ENCODE results near the gene WSCD2. TPM values are rescaled to one million over a fixed set of nuclear protein-coding genes. Genes with fewer than 3 reads are reported as not detected.
"Not testable (repeated sequence)": the region's sequence is repeated elsewhere in the genome, so short reads cannot be mapped to it uniquely, and the experiment has no call there.

The WSCD2 gene
- total RNA-seq, 2 donors from 2014 or later = 6.5 to 6.7 TPM

GRCh38 chr12:108211157-108211556 lies 82.1 kb downstream of the WSCD2 start:
- 43% methylated on average over 2 of the region's 2 CpGs for WGBS
- no peak for TF ChIP-seq CTCF (IDR thresholded peaks at IDR 0.05)
- TF ChIP-seq POLR2AphosphoS5 (IDR thresholded peaks at IDR 0.05) = no peak
- TF ChIP-seq POLR2A (IDR thresholded peaks at IDR 0.05) = no peak
- no peaks in the 10 kb centered on the region for H3K4me1 ChIP-seq (replicated peaks)
- no peaks in the 10 kb centered on the region for H3K27me3 ChIP-seq (replicated peaks; ENCODE audit: insufficient read depth)
- DNase-seq (ENCODE audit: low spot score) = no peak
- intact Hi-C loops (cut with DNase I) = no loop called here
- no peak overlapping the region for H3K27ac ChIP-seq
- H3K36me3 ChIP-seq = no peaks in the 10 kb centered on the region
- H3K9me3 ChIP-seq = no peaks in the 10 kb centered on the region
- no peak overlapping the region for H3K4me3 ChIP-seq

GRCh38 chr12:108213871-108214445 lies 84.9 kb downstream of the WSCD2 start:
- TF ChIP-seq POLR2AphosphoS5 (IDR thresholded peaks at IDR 0.05) = no peak
- TF ChIP-seq POLR2A (IDR thresholded peaks at IDR 0.05) = no peak
- TF ChIP-seq CTCF (IDR thresholded peaks at IDR 0.05) = no peak
- Histone ChIP-seq H3K4me3 (no peak overlapping the region), H3K4me1 (replicated peaks) (no peaks in the 10 kb centered on the region), H3K9me3 (no peaks in the 10 kb centered on the region), H3K36me3 (no peaks in the 10 kb centered on the region), H3K27me3 (replicated peaks; ENCODE audit: insufficient read depth) (no peaks in the 10 kb centered on the region), H3K27ac (no peak overlapping the region)
- WGBS = 75% methylated on average over 6 of the region's 6 CpGs
- no peak for DNase-seq (ENCODE audit: low spot score)
- intact Hi-C loops (cut with DNase I) = no loop called here

GRCh38 chr12:108214486-108214885 lies 85.4 kb downstream of the WSCD2 start:
- intact Hi-C loops (cut with DNase I) = no loop called here
- no peak for TF ChIP-seq POLR2A (IDR thresholded peaks at IDR 0.05)
- TF ChIP-seq POLR2AphosphoS5 (IDR thresholded peaks at IDR 0.05) = no peak
- TF ChIP-seq CTCF (IDR thresholded peaks at IDR 0.05) = no peak
- no peak overlapping the region for H3K4me3 ChIP-seq
- no peaks in the 10 kb centered on the region for H3K36me3 ChIP-seq
- no peaks in the 10 kb centered on the region for H3K9me3 ChIP-seq
- H3K27me3 ChIP-seq (replicated peaks; ENCODE audit: insufficient read depth) = no peaks in the 10 kb centered on the region
- H3K4me1 ChIP-seq (replicated peaks) = no peaks in the 10 kb centered on the region
- no peak overlapping the region for H3K27ac ChIP-seq
- WGBS = 33% methylated on average over 4 of the region's 4 CpGs
- DNase-seq (ENCODE audit: low spot score) = no peak

GRCh38 chr12:108215458-108215857 lies 86.4 kb downstream of the WSCD2 start:
- TF ChIP-seq CTCF (IDR thresholded peaks at IDR 0.05) (no peak), POLR2AphosphoS5 (IDR thresholded peaks at IDR 0.05) (no peak), POLR2A (IDR thresholded peaks at IDR 0.05) (no peak)
- Histone ChIP-seq H3K4me3 (no peak overlapping the region), H3K27me3 (replicated peaks; ENCODE audit: insufficient read depth) (no peaks in the 10 kb centered on the region), H3K27ac (no peak overlapping the region), H3K36me3 (no peaks in the 10 kb centered on the region), H3K9me3 (no peaks in the 10 kb centered on the region), H3K4me1 (replicated peaks) (no peaks in the 10 kb centered on the region)
- no peak for DNase-seq (ENCODE audit: low spot score)
- WGBS = 56% methylated on average over 3 of the region's 3 CpGs
- intact Hi-C loops (cut with DNase I) = no loop called here

- H3K4me3 ChIP-seq = no peak overlapping the region
- WGBS = 34% methylated on average over 3 of the region's 3 CpGs
- H3K27ac ChIP-seq = no peak overlapping the region
- intact Hi-C loops (cut with DNase I) = no loop called here
- H3K27me3 ChIP-seq (replicated peaks; ENCODE audit: insufficient read depth) = no peaks in the 10 kb centered on the region
- no peak for TF ChIP-seq POLR2A (IDR thresholded peaks at IDR 0.05)
- no peak for TF ChIP-seq POLR2AphosphoS5 (IDR thresholded peaks at IDR 0.05)
- no peak for TF ChIP-seq CTCF (IDR thresholded peaks at IDR 0.05)
- H3K4me1 ChIP-seq (replicated peaks) = no peaks in the 10 kb centered on the region
- H3K36me3 ChIP-seq = no peaks in the 10 kb centered on the region
- no peaks in the 10 kb centered on the region for H3K9me3 ChIP-seq
- no peak for DNase-seq (ENCODE audit: low spot score)
These were observed 89.8 kb downstream of the WSCD2 start for GRCh38 chr12:108218921-108219320.

- H3K9me3 ChIP-seq; intact Hi-C loops (cut with DNase I); H3K27me3 ChIP-seq (replicated peaks; ENCODE audit: insufficient read depth); H3K36me3 ChIP-seq; H3K4me3 ChIP-seq; DNase-seq (ENCODE audit: low spot score); H3K27ac ChIP-seq; H3K4me1 ChIP-seq (replicated peaks): not testable (repeated sequence)
- 41% methylated on average over 2 of the region's 2 CpGs for WGBS
These were observed 96.0 kb downstream of the WSCD2 start for GRCh38 chr12:108225101-108225500.

All from prostate gland (tissue), 2 donors.